ENCODE measurements around the gene MAML3.

MAML3 gene

GRCh38 chr4:140108713-140109230 is 45.2 kb downstream of the MAML3 start:
- DNase-seq (ENCODE audit: extremely low read depth, low read depth), result no peak
- no peak for TF ChIP-seq CTCF (IDR thresholded peaks at IDR 0.05; ENCODE audit: low read depth, low read length, missing control alignments)

GRCh38 chr4:140108243-140108642 is 45.7 kb downstream of the MAML3 start:
- no peak for DNase-seq (ENCODE audit: extremely low read depth, low read depth)
- H3K4me3 ChIP-seq (replicated peaks; ENCODE audit: low read depth, low read length), result no peak overlapping the region
- TF ChIP-seq CTCF (IDR thresholded peaks at IDR 0.05; ENCODE audit: low read depth, low read length, missing control alignments), result no peak

More at GRCh38 chr4:140108713-140109230, 45.2 kb downstream of the MAML3 start:
- no peak overlapping the region for H3K4me3 ChIP-seq (replicated peaks; ENCODE audit: low read depth, low read length)

- DNase-seq (ENCODE audit: extremely low read depth, low read depth), result no peak
- TF ChIP-seq CTCF (IDR thresholded peaks at IDR 0.05; ENCODE audit: low read depth, low read length, missing control alignments), result no peak
- no peak overlapping the region for H3K4me3 ChIP-seq (replicated peaks; ENCODE audit: low read depth, low read length)
These were observed 47.6 kb downstream of the MAML3 start for GRCh38 chr4:140106289-140106844.

- no peak for TF ChIP-seq CTCF (IDR thresholded peaks at IDR 0.05; ENCODE audit: low read depth, low read length, missing control alignments)
- no peak overlapping the region for H3K4me3 ChIP-seq (replicated peaks; ENCODE audit: low read depth, low read length)
- no peak for DNase-seq (ENCODE audit: extremely low read depth, low read depth)
These were observed 48.5 kb downstream of the MAML3 start for GRCh38 chr4:140105436-140105835.

- no peak for DNase-seq (ENCODE audit: extremely low read depth, low read depth)
- no peak overlapping the region for H3K4me3 ChIP-seq (replicated peaks; ENCODE audit: low read depth, low read length)
- TF ChIP-seq CTCF (IDR thresholded peaks at IDR 0.05; ENCODE audit: low read depth, low read length, missing control alignments), result no peak
These were observed 50.3 kb downstream of the MAML3 start for GRCh38 chr4:140103676-140104075.

GRCh38 chr4:140102421-140102820 is 51.6 kb downstream of the MAML3 start:
- no peak for DNase-seq (ENCODE audit: extremely low read depth, low read depth)
- no peak overlapping the region for H3K4me3 ChIP-seq (replicated peaks; ENCODE audit: low read depth, low read length)
- TF ChIP-seq CTCF (IDR thresholded peaks at IDR 0.05; ENCODE audit: low read depth, low read length, missing control alignments), result no peak

GRCh38 chr4:140100771-140101170 is 53.2 kb downstream of the MAML3 start:
- TF ChIP-seq CTCF (IDR thresholded peaks at IDR 0.05; ENCODE audit: low read depth, low read length, missing control alignments), result no peak
- DNase-seq (ENCODE audit: extremely low read depth, low read depth), result no peak
- no peak overlapping the region for H3K4me3 ChIP-seq (replicated peaks; ENCODE audit: low read depth, low read length)

Measured in HFF-Myc (cell line).